DMS114 treated with DMSO at 0.1 percent for 48 hours (cell line): ENCODE results near the gene MAP1S.

ENCODE experiments used
- DNase-seq: peaks from one replicate; lab custom pipeline; 2025; ENCODE audit not compliant: unreplicated experiment; lab: John Stamatoyannopoulos, UW

Gene MAP1S

DNA sequence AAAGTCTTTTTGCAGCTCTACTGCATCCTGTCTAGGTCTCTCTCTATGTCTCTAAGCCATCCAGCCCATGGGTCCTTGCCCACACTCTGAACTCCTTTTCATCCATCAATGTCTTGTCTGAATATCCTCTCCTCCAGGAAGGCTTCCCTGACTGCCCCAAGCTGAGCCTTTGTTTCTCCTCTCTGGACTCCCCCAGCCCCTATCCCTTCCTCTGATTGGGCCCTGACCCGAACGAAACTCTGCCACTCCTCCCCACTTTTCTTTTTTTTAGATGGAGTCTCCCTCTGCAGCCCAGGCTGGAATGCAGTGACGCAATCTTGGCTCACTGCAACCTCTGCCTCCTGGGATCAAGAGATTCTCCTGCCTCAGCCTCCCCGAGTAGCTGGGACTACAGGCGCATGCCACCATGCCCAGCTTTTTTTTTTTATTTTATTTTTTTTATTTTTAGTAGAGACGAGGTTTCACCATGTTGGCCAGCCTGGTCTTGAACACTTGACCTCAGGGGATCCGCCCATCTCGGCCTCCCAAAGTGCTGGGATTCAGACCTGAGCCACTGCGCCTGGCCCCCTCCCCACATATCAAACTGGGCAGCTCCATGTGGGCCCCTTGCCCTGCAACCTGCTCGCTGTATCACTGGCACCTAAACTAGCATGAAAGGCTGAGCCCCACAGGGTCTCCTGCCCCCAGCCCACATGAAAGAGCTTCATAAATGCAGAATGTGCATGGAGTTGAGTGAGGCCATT lies 30.3 kb upstream of the MAP1S start:
- no peak for DNase-seq

DNA sequence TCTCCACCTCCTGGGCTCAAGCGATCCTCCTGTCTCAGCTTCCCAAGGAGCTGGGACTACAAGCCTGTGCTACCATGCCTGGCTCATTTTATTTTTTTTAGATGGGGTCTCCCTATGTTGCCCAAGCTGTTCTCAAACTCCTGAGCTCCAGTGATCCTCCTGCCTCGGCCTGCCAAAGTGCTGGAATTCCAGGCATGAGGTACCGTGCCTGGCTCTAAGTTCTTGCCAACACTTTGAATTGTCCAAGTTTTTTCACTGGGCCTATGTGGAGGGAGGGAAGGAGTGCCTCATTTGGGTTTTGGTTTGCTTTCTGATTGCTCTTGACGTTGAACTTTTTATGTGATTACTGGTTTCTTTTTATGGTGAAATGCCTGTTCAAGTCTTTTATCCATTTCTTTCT lies 26.7 kb upstream of the MAP1S start:
- no peak for DNase-seq

DNA sequence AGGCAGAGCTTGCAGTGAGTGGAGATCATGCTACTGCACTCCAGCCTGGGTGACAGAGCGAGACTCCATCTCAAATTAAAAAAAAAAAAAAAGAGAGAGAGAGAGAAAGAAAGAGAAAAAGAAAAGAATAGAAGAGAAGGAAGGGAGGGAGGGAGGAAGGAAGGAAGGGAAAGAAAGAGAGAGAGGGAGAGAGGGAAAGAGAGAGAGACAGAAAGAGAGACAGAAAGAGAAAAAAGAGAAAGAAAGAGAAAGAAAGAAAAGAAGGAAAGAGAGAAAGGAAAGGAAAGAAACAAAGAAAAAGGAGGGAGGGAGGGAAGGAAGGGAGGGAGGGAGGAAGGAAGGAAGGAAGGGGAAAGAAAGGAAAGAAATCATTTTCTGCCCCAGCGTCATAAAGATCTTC lies 24.1 kb upstream of the MAP1S start:
- DNase-seq = no peak

DNA sequence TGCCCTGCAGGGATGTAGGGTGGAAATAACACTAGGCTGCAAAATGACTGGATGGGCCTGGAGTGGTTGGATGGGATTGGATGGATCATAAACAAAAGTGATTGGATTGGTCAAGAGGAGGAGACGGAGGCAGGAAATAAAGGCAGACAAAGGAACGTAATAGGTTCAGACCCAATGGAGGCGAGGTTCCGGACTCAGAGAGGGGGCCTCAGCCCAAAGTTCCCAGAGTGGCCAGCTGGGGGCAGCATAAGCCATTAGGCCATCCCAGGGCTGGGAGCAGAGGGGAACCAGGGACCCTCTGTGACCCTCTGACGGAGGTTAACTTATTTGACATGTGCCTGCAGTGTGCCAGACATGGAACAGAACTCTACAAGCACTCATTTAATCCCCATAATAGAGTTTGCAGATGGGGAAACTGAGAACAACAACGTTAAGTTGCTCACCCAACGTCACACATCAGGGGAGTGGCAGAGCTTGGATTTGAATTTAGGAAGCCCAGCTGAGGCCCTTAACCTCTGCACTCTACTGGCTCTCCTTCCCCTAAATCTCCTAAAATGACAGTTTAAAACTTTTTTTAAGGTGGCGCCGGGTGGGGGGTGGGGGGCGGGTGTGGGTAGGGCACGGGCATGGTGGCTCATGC lies 15.3 kb upstream of the MAP1S start:
- DNase-seq = no peak

DNA sequence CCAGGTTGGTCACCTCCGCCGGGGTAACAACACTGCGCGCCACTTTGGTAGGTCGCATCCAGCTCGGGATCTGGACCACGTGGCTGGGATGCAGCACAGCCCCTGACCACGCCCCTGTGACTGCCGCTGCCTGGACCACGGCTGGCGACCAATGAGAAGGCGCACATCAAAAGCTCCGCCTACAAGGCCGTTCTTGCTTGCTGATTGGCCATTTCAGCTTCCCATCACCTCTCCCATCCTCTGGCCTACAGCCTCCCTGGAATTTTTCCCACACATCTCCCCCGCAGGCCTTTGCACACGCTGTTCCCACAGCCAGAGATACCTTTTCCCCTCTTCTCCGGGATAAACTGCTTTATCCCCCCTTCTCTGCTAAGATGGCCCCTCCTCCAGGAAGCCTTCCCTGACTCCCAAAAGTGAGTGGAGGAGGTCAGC lies 12.5 kb upstream of the MAP1S start:
- no peak for DNase-seq

DNA sequence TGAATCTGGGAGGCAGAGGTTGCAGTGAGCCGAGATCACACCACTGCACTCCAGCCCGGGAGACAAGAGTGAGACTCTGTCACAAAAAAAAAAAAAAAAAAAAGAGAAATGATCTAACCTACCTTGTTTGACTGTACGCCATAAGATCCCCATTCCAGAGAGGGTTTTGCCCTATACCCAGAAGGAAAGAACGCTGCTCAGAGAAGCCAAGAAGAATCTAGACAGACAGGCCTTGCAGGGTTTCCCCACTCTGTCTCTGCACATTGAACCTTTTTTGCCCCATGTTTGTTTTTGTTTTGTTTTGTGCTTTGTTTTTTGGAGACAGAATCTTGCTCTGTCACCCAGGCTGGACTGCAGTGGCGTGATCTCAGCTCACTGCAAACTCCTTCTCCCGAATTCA lies 7.4 kb upstream of the MAP1S start:
- no peak for DNase-seq

DNA sequence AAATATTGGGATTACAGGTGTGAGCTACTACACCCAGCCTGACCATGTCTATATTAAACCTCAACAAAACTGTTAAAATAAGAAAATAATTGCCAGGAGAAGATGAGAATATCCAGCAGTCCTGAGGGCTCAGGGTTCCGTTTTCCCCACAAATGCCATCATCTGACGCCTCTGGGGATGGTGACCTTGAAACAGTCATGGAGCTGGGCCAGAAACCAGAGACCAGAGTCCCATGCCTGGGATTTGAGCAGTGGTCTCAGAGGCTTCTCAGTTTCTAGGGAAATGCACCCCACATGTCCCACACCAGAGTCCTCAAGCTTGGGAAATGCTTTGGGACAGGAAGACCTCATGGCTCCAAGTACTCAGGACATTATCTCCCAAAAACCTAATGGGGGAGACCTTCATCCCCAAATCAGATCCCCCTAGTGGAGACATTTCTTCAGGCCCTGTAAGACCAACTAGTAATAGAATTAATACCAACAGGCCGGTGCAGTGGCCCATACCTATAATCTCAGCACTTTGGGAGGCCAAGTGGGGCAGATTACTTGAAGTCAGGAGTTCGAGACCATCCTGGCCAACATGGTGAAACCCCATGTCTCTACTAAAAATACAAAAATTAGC lies 2.9 kb upstream of the MAP1S start:
- DNase-seq = no peak

DNA sequence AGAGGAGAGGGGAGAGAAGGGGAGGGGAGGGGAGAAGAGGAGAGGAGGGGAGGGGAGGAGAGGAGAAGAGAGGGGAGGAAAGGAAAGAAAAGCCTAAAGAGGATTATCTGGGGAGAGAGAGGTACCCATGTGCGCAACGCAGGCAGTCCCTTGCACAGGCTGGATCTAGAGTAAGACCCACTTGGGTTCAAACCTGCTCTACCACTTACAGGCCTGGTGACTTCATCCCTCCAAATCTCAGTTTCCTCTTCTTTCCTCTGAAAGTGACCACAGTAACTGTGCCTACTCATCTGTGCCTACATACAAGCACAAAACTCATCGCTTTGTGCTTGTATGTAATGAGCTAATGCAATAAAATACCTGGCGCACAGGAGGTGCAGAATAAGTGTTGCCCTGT lies 732 bp upstream of the MAP1S start:
- DNase-seq = no peak

DNA sequence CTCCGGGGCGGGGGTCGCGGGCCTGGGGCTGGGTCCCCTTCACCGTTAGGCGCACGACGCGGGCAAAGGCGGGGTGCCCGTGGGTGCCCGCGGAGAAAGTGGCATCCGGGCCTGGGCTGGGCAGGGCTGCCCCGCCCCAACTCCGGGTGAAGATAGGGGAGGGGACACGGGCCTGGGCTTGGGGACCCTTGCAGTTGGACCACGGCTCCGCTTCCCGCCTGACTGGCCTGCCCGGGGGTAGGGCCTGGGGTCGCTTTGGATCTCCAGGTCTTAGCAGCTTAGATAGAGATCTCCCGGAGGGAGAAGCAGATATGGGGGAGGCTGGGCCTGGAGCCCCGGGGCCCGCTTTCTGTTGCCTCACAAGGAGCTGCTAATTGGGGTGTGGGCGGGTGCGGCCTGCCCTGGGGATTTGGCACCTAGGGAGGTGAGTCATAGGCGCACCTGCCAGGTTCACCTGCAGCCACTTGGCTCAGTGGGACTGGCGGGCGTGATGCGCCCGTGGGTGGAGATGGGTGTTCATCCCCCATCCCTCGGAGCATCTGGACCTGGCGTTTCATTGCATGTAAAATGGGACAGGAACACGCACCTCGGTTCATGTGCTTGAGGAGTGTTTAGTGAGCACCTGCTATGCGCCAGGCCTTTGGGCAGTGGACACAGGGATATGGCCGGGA lies 585 bp downstream of the MAP1S start:
- DNase-seq = no peak

DNA sequence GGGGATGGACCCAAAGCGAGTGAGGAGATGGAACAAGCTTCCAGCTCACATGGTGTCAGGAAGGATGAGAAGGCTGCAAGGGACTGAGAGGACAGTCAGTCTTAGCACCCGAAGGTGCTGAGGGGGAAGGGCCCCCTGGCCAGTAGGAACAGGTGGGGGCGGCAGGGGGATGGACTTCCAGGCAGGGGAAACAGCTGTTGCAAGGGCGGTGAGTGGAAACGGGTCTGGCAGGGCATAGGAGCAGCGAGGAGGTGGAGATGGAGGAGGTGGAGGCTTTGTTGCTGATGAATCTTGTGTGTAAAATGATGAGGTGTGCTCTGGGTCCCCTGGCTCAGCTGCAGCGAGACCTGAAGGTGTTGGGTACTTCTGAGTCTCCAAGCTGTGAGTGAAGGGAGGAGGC lies 1.2 kb downstream of the MAP1S start:
- no peak for DNase-seq

DNA sequence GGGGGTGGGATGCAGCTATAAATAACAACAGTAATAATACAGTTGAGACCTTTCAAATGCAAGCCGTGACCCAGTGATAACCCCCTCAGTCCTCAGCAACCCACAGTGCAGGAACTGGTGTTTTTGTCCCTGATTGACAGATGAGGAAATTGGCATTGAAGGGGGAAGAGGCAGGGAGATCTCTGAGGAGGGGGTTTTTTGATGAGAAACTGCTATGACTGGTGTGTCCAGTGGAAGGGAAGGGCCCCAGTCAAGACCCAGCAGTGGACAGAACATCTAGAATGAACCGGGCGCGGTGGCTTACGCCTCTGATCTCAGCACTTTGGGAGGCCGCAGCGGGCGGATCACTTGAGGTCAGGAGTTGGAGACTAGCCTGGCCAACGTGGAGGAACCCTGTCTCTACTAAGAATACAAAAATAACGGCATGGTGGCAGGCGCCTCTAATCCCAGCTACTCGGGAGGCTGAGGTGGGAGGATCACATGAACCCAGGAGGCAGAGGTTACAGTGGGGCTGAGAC lies 1.9 kb downstream of the MAP1S start:
- no peak for DNase-seq

DNA sequence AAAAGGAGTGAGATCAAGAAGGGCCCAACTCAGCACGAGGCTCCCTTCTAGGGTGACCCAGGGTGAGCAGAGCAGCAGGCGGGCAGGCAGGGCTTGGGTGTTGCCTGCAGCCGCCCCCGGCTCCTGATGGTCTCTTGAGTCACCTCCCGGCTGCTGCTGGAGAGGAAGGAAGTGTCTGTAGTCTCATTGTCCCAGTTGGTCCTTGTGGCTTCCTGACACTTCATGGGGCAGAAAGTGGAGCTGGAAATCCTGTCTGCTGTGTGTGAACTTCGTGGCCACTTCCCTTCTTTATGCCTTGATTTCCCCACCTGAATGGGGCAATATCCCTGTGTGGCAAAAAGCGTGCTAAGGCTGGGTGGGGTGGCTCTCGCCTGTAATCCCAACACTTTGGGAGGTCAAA lies 2.5 kb downstream of the MAP1S start:
- DNase-seq = no peak

DNA sequence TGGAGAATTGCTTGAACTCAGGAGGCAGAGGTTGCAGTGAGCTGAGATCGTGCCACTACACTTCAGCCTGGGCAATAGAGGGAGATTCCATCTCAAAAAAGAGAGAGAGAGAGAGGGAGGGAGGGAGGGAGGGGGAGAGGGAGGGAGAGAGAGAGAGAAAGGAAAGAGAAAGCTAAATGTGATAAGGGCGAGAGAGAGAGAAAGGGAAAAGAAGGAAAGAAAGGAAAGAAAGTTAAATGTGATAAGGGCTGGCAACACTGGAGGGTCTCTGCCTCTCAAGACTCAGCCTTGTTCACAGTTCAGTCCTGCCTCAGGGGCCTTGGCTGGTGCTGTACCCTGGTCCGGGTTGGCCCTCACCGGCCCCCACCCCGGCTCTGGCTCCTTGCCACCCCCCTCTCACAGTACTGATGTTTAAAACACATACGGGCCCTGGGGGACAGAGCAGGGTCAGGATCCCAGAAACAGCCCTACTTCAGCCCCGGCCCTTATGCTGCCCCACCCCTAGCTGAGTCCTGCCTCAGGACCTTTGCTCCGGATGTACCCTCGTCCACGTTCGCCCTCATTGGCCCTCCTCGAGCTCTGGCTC lies 3.5 kb downstream of the MAP1S start:
- no peak for DNase-seq

DNA sequence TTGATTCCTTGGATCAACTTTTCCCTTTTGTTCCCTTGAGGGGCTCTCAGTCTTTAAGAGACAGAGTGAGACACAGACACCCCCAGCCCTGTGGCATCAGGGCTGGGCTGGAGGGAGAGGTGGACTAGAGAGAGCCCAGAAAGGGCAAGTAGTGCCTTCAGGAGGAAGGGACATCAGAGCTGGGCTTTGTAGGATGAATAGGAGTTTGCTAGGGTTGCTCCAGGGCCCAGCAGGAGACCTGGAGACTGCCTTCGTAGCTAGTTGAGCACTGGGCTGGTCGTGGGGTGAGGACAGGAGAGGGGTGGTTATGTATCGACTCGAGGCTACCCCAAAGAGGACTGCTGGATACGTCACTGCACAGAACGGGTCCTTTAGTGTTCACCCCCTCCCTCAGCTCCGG lies 5.4 kb downstream of the MAP1S start:
- DNase-seq = no peak

DNA sequence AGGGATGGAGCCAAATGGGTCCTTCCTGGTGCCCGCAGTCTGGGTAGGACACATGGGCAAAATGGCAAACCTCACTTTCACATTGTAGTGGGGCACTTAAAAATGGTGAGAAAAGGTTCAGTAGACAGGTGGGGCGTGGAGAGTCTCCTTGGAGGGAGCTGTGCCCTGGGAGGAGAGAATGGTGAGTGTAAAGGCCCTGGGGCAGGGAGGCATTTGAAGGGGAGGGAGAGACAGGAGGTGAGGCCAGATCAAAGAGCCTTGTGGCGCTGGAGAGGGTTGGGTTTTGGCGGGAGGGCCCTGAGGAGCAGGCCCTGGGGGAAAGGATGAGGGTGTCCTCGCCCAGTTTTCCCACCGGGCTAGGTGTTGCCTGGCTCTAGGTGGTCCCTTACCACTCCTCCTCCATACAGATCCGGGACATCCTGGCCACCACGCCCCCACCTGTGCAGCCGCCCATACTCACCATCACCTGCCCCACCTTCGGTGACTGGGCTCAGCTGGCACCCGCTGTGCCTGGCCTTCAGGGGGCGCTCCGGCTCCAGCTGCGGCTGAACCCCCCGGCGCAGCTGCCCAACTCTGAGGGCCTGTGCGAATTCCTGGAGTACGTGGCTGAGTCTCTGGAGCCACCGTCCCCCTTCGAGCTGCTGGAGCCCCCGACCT lies 6.3 kb downstream of the MAP1S start:
- no peak for DNase-seq

DNA sequence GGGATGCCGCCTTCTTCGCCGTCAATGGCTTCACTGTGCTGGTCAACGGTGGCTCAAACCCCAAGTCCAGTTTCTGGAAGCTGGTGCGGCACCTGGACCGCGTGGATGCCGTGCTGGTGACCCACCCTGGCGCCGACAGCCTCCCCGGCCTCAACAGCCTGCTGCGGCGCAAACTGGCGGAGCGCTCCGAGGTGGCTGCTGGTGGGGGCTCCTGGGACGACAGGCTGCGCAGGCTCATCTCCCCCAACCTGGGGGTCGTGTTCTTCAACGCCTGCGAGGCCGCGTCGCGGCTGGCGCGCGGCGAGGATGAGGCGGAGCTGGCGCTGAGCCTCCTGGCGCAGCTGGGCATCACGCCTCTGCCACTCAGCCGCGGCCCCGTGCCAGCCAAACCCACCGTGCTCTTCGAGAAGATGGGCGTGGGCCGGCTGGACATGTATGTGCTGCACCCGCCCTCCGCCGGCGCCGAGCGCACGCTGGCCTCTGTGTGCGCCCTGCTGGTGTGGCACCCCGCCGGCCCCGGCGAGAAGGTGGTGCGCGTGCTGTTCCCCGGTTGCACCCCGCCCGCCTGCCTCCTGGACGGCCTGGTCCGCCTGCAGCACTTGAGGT lies 7.0 kb downstream of the MAP1S start:
- no peak for DNase-seq

DNA sequence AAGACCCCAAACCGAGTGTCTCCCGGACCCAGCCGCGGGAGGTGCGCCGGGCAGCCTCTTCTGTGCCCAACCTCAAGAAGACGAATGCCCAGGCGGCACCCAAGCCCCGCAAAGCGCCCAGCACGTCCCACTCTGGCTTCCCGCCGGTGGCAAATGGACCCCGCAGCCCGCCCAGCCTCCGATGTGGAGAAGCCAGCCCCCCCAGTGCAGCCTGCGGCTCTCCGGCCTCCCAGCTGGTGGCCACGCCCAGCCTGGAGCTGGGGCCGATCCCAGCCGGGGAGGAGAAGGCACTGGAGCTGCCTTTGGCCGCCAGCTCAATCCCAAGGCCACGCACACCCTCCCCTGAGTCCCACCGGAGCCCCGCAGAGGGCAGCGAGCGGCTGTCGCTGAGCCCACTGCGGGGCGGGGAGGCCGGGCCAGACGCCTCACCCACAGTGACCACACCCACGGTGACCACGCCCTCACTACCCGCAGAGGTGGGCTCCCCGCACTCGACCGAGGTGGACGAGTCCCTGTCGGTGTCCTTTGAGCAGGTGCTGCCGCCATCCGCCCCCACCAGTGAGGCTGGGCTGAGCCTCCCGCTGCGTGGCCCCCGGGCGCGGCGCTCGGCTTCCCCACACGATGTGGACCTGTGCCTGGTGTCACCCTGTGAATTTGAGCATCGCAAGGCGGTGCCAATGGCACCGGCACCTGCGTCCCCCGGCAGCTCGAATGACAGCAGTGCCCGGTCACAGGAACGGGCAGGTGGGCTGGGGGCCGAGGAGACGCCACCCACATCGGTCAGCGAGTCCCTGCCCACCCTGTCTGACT lies 7.9 kb downstream of the MAP1S start:
- no peak for DNase-seq

DNA sequence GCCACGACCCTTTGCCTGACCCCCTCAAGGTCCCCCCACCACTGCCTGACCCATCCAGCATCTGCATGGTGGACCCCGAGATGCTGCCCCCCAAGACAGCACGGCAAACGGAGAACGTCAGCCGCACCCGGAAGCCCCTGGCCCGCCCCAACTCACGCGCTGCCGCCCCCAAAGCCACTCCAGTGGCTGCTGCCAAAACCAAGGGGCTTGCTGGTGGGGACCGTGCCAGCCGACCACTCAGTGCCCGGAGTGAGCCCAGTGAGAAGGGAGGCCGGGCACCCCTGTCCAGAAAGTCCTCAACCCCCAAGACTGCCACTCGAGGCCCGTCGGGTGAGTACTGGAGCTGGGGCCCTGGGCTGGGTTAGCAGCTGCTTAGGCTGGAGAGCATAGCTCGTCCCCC lies 8.6 kb downstream of the MAP1S start:
- no peak for DNase-seq

DNA sequence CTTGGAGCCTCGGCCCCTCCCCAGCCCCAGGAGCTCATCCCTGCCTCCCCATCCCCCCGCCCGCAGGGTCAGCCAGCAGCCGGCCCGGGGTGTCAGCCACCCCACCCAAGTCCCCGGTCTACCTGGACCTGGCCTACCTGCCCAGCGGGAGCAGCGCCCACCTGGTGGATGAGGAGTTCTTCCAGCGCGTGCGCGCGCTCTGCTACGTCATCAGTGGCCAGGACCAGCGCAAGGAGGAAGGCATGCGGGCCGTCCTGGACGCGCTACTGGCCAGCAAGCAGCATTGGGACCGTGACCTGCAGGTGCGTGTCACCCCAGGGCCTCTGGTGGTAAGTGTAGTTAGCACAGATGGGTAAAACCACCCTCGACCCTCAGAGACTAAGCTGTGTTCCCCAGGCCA lies 13.8 kb downstream of the MAP1S start:
- no peak for DNase-seq

DNA sequence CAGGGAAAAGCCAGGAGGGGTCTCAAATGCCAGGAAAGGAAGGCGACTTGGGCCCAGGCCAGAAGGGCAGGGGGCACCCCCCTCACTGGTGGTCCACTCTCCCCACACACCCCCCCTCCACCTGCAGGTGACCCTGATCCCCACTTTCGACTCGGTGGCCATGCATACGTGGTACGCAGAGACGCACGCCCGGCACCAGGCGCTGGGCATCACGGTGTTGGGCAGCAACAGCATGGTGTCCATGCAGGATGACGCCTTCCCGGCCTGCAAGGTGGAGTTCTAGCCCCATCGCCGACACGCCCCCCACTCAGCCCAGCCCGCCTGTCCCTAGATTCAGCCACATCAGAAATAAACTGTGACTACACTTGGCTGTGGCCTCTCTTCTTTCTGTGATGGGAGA lies 14.9 kb downstream of the MAP1S start:
- DNase-seq = no peak
